HG03439 (cell line): Measurements from ENCODE around the gene CALML5.

ENCODE experiments used
- ATAC-seq: cut with Tn5 transposase; IDR thresholded peaks from one replicate; pipeline ENCODE4 v1.9.1; 2021; ENCODE audit warnings: mild to moderate bottlenecking, moderate library complexity; ENCODE audit not compliant: unreplicated experiment

CALML5 gene

GRCh38 chr10:5517546-5517945 lies 18.2 kb upstream of the CALML5 start:
- no peak for ATAC-seq

GRCh38 chr10:5515948-5516761 lies 16.8 kb upstream of the CALML5 start:
- no peak for ATAC-seq

- ATAC-seq: no peak
These were observed 15.0 kb upstream of the CALML5 start for GRCh38 chr10:5514226-5514850.

- no peak for ATAC-seq
These were observed 13.7 kb upstream of the CALML5 start for GRCh38 chr10:5512881-5513612.

GRCh38 chr10:5512331-5512730 lies 13.0 kb upstream of the CALML5 start:
- ATAC-seq: no peak

- ATAC-seq: no peak
These were observed 12.5 kb upstream of the CALML5 start for GRCh38 chr10:5511885-5512280.

- no peak for ATAC-seq
These were observed 12.0 kb upstream of the CALML5 start for GRCh38 chr10:5511231-5511884.

GRCh38 chr10:5510281-5511072 lies 11.1 kb upstream of the CALML5 start:
- ATAC-seq: no peak

- no peak for ATAC-seq
These were observed 10.3 kb upstream of the CALML5 start for GRCh38 chr10:5509691-5510090.

GRCh38 chr10:5509236-5509635 lies 9.9 kb upstream of the CALML5 start:
- ATAC-seq: no peak

GRCh38 chr10:5508786-5509185 lies 9.4 kb upstream of the CALML5 start:
- no peak for ATAC-seq

- no peak for ATAC-seq
These were observed 8.8 kb upstream of the CALML5 start for GRCh38 chr10:5508161-5508604.

- no peak for ATAC-seq
These were observed 8.3 kb upstream of the CALML5 start for GRCh38 chr10:5507649-5508131.

- no peak for ATAC-seq
These were observed 7.6 kb upstream of the CALML5 start for GRCh38 chr10:5506751-5507648.

- no peak for ATAC-seq
These were observed 6.9 kb upstream of the CALML5 start for GRCh38 chr10:5506246-5506645.

GRCh38 chr10:5504146-5505072 lies 5.0 kb upstream of the CALML5 start:
- no peak for ATAC-seq

GRCh38 chr10:5503477-5503835 lies 4.1 kb upstream of the CALML5 start:
- no peak for ATAC-seq
